NCI-H128 (cell line): Measurements from ENCODE around the gene PROM2.
"Not testable (repeated sequence)": the region's sequence is repeated elsewhere in the genome, so short reads cannot be mapped to it uniquely, and the experiment has no call there.

Source experiments
- DNase-seq: peaks from one replicate; lab custom pipeline; 2025; ENCODE audit not compliant: unreplicated experiment; lab: John Stamatoyannopoulos, UW

Gene PROM2

DNA sequence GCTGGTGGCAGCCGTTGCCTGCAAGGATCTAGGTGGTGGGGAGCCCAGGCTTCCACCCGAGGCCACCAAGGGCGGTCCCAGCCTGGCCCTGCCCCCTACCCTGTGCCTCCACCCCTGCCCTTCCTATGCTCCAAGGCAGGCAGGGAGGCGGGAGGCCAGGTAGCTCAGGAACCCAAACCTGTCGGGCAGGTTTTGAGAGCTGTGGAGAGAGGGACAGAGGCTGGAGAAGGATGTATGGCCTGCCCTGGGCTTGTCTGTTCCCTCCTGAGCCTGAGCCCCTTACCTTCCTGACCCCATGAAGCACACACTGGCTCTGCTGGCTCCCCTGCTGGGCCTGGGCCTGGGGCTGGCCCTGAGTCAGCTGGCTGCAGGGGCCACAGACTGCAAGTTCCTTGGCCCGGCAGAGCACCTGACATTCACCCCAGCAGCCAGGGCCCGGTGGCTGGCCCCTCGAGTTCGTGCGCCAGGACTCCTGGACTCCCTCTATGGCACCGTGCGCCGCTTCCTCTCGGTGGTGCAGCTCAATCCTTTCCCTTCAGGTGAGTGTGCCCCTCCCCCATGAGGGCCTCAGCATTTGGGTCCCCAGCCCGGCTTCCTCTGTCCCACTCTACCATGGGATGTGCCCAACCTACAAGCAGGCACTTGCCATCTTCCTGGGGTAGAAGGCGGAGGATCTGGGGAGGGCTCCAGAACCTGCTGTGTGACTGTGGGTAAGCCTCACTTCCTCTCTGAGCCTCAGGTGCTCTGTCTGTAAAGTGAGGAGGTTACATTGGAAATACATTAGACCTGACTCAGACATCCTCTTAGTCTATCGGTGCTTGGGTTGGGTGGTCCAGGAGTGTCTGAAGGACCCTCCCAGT lies at the start of gene PROM2:
TSS of gene PROM2 (plus strand) at position 159 of the 860 bp plus-strand sequence. CDS start at position 296, 137 bp downstream.
- DNase-seq = no peak

GRCh38 chr2:95225658-95226057 lies 48.6 kb upstream of the PROM2 start:
- no peak for DNase-seq

- peak; percentile 65 for DNase-seq
Measured at GRCh38 chr2:95231723-95232122, 42.5 kb upstream of the PROM2 start.

DNA sequence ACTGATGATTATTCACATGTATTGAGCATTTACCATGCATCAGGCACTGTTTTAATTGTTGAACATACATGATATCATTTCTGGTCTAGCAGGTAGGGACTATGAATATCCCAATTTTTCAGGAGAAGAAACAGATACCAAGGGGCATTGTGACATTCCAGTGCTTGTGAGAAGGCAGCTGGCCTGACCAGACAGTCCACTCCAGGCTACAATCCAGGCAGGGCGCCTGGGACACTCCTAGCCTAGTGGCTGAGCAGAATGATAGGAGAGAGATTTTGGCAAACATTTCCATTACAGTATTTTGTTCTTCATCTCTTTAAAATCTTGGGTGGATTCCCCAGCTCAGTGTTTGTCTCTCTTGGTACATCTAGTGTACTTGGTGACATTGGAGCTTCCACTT lies 42.0 kb upstream of the PROM2 start:
- DNase-seq = no peak

DNA sequence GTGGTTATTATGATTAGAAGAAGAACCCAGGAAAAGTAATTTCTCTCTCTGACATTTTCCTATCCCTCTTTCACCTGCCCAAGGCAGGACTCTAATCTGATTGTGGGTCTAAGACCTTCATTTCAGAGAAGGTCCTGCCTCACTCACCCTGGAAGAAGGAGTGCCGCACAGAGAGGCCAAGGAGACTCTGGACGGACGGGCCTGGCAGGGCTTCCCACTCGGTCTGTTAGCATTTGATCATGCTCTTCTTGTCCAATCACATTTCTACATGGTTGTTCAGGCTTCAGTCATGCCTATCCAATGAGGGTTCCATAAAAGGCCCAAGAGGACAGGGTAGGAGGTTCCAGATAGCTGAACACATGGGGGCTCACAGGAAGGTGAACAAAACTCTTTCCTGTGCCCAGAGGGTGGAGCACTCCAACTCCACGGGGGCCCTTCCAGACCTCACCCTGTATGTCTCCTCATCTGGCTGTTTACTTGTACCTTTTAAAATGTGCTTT lies 39.9 kb upstream of the PROM2 start:
- no peak for DNase-seq

- no peak for DNase-seq
Measured at GRCh38 chr2:95234816-95235215, 39.4 kb upstream of the PROM2 start.

GRCh38 chr2:95238131-95238530 lies 36.1 kb upstream of the PROM2 start:
- no peak for DNase-seq

DNA sequence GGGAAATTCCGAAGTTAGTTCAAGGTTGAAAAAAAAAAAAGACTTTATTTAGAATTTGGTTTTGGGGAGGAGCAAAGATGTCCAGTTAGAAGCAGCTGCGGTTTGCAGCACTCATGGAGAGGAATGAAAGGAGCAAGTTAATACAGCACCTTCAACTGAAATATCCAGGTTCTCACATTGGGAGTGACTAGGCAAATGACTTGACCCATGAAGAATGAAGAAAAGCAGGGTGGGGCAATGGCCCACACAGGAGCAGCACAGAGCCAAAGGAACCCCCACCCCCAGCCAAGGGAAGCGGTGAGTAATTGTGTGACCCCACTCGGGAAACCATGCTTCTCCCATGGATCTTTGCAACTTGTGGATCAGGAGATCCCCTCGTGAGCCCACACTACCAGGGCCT lies 34.2 kb upstream of the PROM2 start:
- DNase-seq = no peak

GRCh38 chr2:95240556-95240955 lies 33.7 kb upstream of the PROM2 start:
- no peak for DNase-seq

DNA sequence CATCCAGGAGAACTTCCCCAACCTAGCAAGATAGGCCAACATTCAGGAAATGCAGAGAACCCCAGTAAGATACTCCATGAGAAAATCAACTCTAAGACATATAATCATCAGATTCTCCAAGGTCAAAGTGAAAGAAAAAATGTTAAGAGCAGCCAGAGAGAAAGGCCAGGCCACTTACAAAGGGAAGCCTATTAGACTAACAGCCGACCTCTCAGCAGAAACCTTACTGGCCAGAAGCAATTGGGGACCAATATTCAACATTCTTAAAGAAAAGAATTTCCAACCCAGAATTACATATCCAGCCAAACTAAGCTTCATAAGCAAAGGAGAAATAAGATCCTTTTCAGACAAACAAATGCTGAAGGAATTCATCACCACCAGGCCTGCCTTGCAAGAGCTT lies 32.2 kb upstream of the PROM2 start:
- not testable (repeated sequence) for DNase-seq

DNA sequence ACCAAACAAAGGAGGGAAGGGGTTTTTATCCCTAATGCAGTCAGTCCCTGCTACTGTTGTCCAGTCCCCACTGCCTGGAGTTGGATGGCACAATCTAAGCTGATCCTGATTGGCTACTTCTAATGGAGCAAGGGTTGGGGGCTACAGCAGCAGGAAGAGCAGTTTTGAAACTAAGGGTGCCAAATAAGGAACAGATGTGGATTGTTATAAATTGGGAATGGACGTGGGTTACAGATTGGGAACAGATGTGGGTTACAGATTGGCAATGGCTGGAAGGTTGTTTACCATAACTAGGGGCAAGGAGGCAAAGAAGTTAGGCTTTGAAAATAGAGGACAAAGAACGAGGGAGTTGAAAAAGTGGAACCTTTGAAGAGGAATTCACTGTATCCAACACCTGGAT lies 16.0 kb upstream of the PROM2 start:
- no peak for DNase-seq

- no peak for DNase-seq
Measured at GRCh38 chr2:95260028-95261023, 13.9 kb upstream of the PROM2 start.

GRCh38 chr2:95261602-95262001 lies 12.6 kb upstream of the PROM2 start:
- DNase-seq = no peak

DNA sequence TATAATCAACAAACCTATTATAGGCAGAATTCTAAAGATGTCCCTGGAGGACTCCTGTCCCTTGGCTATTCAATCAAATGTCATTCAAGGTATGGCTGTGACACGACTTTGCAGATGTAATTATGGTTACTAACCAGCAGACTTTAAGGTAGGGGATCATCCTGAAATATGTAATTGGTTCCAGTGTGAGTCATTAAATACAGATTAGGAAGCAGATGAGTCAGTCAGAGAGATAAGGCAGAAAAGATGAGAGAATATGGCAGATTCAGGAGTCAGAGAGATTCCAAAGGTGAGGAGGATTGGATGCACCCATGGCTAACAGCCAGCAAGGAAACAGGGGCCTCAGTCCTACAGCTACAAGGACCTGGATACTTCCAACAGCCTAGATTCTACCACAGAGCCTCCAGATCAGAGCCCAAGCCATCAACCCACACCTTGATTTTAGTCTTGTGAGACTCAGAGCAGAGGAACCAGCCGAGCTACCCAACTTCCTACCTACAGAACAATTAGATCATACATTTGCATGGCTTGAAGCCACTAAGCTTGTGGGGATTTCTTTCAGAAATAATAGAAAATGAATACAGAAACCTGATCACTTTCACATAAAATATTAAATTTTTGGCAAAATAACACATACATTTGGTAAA lies 11.2 kb upstream of the PROM2 start:
- DNase-seq = no peak

DNA sequence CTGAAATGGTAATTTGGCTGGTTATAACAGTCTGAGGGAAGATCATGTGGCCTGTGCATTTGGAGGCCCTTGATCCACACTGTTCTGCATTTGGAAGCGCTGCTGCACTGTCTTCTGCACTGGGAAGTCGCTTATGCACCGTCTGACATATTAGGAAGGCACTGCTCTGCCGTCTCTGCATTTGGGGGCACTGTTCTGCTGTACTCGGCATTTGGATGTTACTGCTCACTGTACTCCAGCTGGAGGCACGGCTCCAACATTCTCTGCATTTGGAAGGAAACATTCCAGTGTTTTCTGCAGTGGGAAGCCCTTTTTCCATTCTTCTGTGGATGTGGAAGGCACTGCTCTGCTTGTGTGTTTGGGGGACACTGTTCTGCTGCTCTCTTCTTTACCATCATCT lies 9.6 kb upstream of the PROM2 start:
- DNase-seq = no peak

DNA sequence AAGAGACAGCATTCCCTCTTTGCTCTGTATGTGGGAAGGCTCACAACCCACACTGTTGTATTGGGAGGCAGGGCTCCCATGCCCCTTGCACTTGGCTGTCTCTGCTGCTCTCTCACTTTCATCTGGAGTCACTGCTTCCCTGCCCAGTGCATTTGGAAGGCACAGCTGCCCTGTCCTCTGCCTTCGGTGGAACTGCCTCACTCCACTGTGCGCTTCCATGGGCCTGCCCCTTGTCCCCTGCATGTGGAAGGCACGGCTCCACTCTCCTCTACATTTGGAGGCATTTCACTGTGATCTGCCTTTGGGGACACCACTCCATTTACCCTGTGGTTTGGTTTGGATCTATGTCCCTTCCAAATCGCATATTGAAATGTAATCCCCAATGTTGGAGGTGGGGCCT lies 9.1 kb upstream of the PROM2 start:
- no peak for DNase-seq

DNA sequence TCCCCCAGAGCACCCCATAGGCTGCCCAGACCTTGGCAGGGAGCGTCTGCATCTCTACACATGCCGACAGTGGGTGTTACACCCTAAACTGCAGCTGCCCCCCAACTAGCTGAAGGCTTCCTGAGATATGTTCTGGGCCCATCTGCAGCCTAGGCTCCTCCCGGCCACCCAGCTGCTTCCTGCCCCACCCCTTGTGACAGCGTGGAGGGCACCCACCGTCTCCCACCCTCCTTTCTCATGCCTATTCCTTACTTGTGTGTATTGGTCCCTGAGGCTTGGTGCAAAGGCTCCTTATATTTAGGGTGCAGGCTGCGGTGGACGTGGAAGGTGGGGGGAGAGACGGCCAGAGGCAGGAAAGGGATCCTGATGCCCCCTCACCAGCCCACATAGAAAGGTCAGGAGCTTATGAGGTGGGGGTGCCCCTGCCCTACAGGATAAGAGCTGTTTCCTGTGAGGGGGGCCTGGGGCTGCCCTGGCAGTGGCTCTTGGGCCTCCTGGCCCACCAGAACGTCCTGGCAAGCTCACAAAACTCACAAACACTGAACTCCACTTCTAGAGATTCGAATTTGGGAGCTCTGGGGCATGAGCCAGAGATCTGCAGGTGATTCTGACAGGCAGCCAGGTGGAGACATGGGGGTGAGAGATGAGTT lies 7.3 kb upstream of the PROM2 start:
- DNase-seq = no peak

- DNase-seq = no peak
Measured at GRCh38 chr2:95267458-95268210, 6.6 kb upstream of the PROM2 start.

GRCh38 chr2:95268211-95269035 lies 5.8 kb upstream of the PROM2 start:
- no peak for DNase-seq
